Activated CD4-positive, alpha-beta memory T cell treated with anti-CD3 and anti-CD28 coated beads, Interleukin-2, amount 10 ng/mL, durations not matched to agents 7 days and 5 days (primary cell): Measurements from ENCODE around the gene WFS1. TPM values are rescaled to one million over a fixed set of nuclear protein-coding genes. Genes with fewer than 3 reads are reported as not detected.

Source experiments
- CTCF ChIA-PET: fragments of 350-600 bp; sonication (Branson Sonifier 250); formaldehyde crosslinking; loops from one replicate; lab custom pipeline; 2021; ENCODE audit warnings: antibody characterized with exemption, inconsistent platforms; lab: Charles Lee
- POLR2A ChIA-PET: fragments of 350-600 bp; sonication (Branson Sonifier 250); formaldehyde crosslinking; loops from one replicate; lab custom pipeline; 2021; ENCODE audit warnings: antibody characterized with exemption; lab: Charles Lee
- DNase-seq: peaks from one replicate; pipeline ENCODE4 v3.0.0-alpha.2; 2020
- H3K27ac Mint-ChIP-seq: one replicate; pipeline ENCODE4 v1.8.0; 2021; ENCODE audit warnings: mild to moderate bottlenecking, mixed read lengths
- H3K27me3 Mint-ChIP-seq: one replicate; pipeline ENCODE4 v1.8.0; 2021; ENCODE audit warnings: mixed read lengths
- H3K36me3 Mint-ChIP-seq: one replicate; pipeline ENCODE4 v1.8.0; 2021; ENCODE audit warnings: low read depth, mixed read lengths
- H3K4me1 Mint-ChIP-seq: one replicate; pipeline ENCODE4 v1.8.0; 2021; ENCODE audit warnings: mixed read lengths
- H3K4me3 Mint-ChIP-seq: one replicate; pipeline ENCODE4 v1.8.0; 2021; ENCODE audit warnings: mild to moderate bottlenecking, mixed read lengths
- H3K9me3 Mint-ChIP-seq: one replicate; pipeline ENCODE4 v1.8.0; 2021; ENCODE audit warnings: mixed read lengths
- total RNA-seq, 2 experiments: library from RNA; stranded (reverse); gene quantifications; one replicate each; pipeline ENCODE4 v1.2.3, GENCODE V29; 2021

Gene WFS1
- total RNA-seq, 2 experiments from 2014 or later = 2.4 to 3.5 TPM

DNA sequence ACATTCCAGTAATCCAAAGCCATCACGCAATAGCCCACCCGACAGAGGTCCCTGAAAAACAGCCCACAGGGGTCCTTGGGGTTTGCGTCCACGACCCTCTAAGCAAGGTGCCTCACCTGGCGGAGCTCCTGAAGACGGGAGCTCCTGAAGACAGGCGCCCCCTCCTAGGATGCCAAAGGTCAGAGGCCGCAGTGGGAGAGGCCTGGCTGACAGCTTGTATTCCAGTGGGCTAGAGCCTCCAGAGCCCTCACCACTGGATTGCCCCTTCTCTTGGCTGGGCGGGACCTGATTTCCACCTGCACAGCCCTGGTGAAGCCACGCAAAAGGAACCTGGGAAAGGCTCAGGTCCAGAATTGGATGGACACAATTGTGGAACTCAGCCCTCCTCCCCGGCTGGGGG lies 29.7 kb upstream of the WFS1 start:
- H3K4me1 Mint-ChIP-seq = peaks cover 4% of the 10 kb centered on the region
- H3K27ac Mint-ChIP-seq = no peak overlapping the region
- peaks cover 24% of the 10 kb centered on the region for H3K27me3 Mint-ChIP-seq
- H3K4me3 Mint-ChIP-seq = no peak overlapping the region
- POLR2A ChIA-PET = no interaction called here
- CTCF ChIA-PET = interaction anchor here (1.0 to 1.5 kb wide), 2 partner anchors 10 to 93 kb away, joined by 4 to 8 read pairs; no protein-coding TSS in a partner anchor
- peaks cover 15% of the 10 kb centered on the region for H3K9me3 Mint-ChIP-seq
- no peak for DNase-seq
- peaks cover 7% of the 10 kb centered on the region for H3K36me3 Mint-ChIP-seq

DNA sequence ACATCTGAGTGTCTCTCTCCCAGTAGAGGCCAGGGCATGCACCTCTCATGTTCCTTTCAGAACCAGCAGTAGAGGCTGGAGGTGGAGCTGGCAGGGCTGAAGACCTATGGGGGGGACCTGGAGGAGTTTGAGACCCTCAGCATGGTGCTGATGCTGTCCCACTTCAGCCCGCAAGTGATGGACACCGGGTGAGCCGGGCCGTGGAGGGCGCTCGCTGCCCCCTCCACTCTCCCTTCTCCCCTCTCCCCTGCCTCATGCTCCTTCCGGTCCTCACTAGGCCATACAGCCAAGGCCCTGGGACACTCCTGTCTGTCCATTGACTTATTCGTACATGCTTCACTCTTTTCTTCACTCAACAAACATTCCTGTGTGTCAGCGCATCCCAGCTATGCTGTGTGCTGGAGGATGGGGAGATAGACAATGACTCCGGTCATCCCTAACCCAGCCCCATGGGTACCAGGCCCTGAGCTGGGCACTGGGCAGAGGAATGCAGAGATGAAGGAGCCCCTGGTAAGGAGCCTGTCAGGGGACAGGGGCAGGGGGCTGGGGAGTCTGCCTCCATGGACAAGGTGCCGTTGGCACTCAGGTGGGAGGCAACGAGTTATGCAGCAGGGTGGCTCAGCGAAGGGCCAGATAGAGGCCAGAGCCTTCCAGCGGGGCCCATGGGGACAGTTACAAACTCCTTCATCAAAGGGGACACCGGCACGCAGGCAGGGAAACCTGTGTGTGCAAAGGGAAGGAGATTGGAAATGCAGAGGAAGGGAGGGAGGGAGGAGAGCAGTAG lies 28.4 kb upstream of the WFS1 start:
- no peak overlapping the region for H3K27ac Mint-ChIP-seq
- H3K4me1 Mint-ChIP-seq = peaks cover 5% of the 10 kb centered on the region
- no peak for DNase-seq
- H3K9me3 Mint-ChIP-seq = peaks cover 16% of the 10 kb centered on the region
- ChIA-PET CTCF (interaction anchor here (0.9 to 1.0 kb wide), 2 partner anchors 91 to 305 kb away, joined by 3 to 4 read pairs; no protein-coding TSS in a partner anchor), POLR2A (no interaction called here)
- H3K36me3 Mint-ChIP-seq = peaks cover 8% of the 10 kb centered on the region
- H3K27me3 Mint-ChIP-seq = peaks cover 27% of the 10 kb centered on the region
- no peak overlapping the region for H3K4me3 Mint-ChIP-seq

GRCh38 chr4:6242271-6243029 lies 27.2 kb upstream of the WFS1 start:
- no peak overlapping the region for H3K27ac Mint-ChIP-seq
- peaks cover 16% of the 10 kb centered on the region for H3K9me3 Mint-ChIP-seq
- H3K36me3 Mint-ChIP-seq = peaks cover 8% of the 10 kb centered on the region
- CTCF ChIA-PET = no interaction called here
- peaks cover 5% of the 10 kb centered on the region for H3K4me1 Mint-ChIP-seq
- peaks cover 36% of the 10 kb centered on the region for H3K27me3 Mint-ChIP-seq
- POLR2A ChIA-PET = no interaction called here
- no peak for DNase-seq
- H3K4me3 Mint-ChIP-seq = no peak overlapping the region

DNA sequence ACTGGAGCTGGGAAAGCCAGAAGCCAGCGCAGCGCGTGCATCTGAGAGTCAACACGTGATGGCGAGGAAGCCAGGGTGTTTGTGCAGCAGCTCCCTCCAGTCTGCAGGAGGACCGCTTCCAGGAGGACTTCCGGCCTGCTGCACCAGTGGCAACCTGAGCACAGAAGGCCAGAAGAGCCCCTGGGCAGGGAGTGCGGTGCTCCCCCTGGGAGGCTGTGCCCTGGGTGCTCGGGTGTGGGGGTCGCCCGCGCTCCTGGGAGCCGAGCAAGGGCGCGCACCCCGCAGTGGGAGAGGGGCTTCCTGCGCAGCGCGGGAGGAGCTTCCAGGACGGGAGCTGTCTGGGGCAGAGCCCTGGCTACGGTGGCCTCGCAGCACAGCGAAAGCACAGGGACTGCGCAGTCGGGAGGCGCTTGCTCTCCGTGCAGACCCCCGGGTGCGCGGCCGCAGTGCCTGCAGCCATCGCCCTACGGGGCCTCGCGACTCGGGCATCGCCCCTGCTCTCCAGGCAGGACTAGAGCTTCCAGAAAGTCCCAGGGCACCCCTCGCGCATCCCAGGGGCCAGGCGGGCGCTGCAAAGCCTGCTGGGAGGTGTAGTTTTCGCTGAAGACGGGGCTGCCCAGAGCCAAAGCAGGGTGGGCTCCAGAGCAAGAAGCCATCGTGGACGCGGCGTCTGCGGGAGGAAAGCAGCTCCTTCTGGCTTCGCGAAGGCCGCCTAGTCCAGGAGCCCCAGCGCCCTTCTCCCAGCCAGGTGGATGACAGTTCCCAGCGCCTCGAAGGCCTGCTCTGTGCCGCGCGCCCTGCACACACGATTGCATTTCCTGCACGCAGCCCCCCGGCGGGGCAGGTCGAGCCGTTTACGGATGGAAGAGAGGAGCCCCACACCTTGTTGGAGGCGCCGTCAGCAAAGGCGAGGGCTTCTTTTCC lies 24.1 kb upstream of the WFS1 start:
- H3K27me3 Mint-ChIP-seq = peaks cover 57% of the 10 kb centered on the region
- CTCF ChIA-PET = interaction anchor here (6.2 to 10.9 kb wide), 2 partner anchors 81 to 112 kb away, joined by 92 to 341 read pairs; no protein-coding TSS in a partner anchor

DNA sequence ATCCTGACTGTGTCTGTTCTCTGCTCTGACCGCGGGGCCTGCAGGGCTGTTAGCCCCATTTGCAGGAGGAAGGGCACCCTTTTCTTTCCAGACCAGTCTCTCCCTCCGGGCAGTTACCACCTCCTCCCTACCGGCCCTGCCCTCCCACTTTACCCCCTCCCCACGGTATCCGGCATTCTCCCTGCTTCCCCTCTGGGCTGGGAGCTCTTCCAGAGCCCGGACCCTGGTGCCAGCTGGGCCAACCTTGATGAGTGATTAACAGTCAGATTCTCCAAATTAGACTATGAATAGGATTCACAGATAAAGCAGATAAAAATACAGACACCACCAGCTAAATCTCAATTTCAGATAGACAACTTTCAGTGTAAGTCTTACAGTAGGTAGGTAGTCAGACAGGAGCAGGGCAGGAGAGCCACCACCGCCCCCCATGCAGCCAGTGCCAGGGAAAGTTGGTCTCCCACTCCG lies 23.4 kb upstream of the WFS1 start:
- Mint-ChIP-seq H3K4me1 (peaks cover 11% of the 10 kb centered on the region), H3K36me3 (peaks cover 8% of the 10 kb centered on the region), H3K27ac (no peak overlapping the region), H3K9me3 (peaks cover 16% of the 10 kb centered on the region), H3K27me3 (peaks cover 59% of the 10 kb centered on the region), H3K4me3 (no peak overlapping the region)
- POLR2A ChIA-PET = interaction anchor here (1.1 kb wide), 1 partner anchor 46 kb away, joined by 3 read pairs; the partner anchor contains the start of gene JAKMIP1
- CTCF ChIA-PET = interaction anchor here (6.2 to 10.9 kb wide), 2 partner anchors 80 to 113 kb away, joined by 92 to 341 read pairs; no protein-coding TSS in a partner anchor
- DNase-seq = no peak

More for the DNA sequence above, 24.1 kb upstream of the WFS1 start:
- peaks cover 16% of the 10 kb centered on the region for H3K9me3 Mint-ChIP-seq
- POLR2A ChIA-PET = interaction anchor here (0.9 to 1.1 kb wide), 2 partner anchors 23 to 45 kb away, joined by 3 read pairs; partner anchors contain the start of gene JAKMIP1
- peaks cover 8% of the 10 kb centered on the region for H3K36me3 Mint-ChIP-seq
- H3K4me3 Mint-ChIP-seq = no peak overlapping the region
- H3K4me1 Mint-ChIP-seq = peaks cover 7% of the 10 kb centered on the region
- no peak overlapping the region for H3K27ac Mint-ChIP-seq
- no peak for DNase-seq

DNA sequence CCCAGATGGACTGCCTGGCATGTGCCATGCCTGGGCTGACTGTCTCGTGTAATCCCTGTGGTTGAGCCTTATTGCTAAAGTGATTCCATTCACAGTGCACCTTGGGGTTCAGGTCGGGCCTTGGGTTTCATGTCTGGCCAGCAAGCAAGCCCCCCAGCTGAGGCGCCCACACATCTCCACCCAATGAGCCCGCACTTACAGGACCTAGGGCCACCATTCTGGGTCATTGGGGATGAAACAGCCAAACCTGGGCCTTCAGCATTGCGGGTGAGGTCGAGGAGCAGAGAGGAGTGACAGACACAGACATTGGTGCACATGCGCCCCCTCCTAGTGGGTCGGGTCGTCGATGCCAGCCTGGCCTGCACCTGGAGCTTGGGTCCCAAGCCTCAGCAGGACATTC lies 21.3 kb upstream of the WFS1 start:
- H3K4me3 Mint-ChIP-seq = no peak overlapping the region
- POLR2A ChIA-PET = interaction anchor here (1.3 to 3.1 kb wide), 2 partner anchors 49 to 91 kb away, joined by 3 to 15 read pairs; partner anchors contain the start of gene JAKMIP1
- peaks cover 8% of the 10 kb centered on the region for H3K36me3 Mint-ChIP-seq
- H3K4me1 Mint-ChIP-seq = peaks cover 11% of the 10 kb centered on the region
- peaks cover 16% of the 10 kb centered on the region for H3K9me3 Mint-ChIP-seq
- H3K27ac Mint-ChIP-seq = no peak overlapping the region
- CTCF ChIA-PET = interaction anchor here (0.5 to 10.9 kb wide), 8 partner anchors 13 to 1688 kb away, joined by 3 to 341 read pairs (median 22); partner anchors contain the start of gene JAKMIP1
- H3K27me3 Mint-ChIP-seq = peaks cover 55% of the 10 kb centered on the region
- DNase-seq = no peak

- Mint-ChIP-seq H3K27me3 (peaks cover 39% of the 10 kb centered on the region), H3K4me1 (peaks cover 5% of the 10 kb centered on the region), H3K9me3 (no peaks in the 10 kb centered on the region), H3K27ac (no peak overlapping the region), H3K4me3 (no peak overlapping the region), H3K36me3 (no peaks in the 10 kb centered on the region)
- ChIA-PET POLR2A (interaction anchor here (0.7 to 3.1 kb wide), 9 partner anchors 18 to 116 kb away, joined by 3 to 15 read pairs (median 5); partner anchors contain the start of gene JAKMIP1), CTCF (interaction anchor here (0.6 to 10.9 kb wide), 41 partner anchors 10 to 440 kb away, joined by 3 to 341 read pairs (median 4); partner anchors contain the start of genes JAKMIP1 and WFS1)
- no peak for DNase-seq
Measured at GRCh38 chr4:6250235-6250983, 19.2 kb upstream of the WFS1 start.

DNA sequence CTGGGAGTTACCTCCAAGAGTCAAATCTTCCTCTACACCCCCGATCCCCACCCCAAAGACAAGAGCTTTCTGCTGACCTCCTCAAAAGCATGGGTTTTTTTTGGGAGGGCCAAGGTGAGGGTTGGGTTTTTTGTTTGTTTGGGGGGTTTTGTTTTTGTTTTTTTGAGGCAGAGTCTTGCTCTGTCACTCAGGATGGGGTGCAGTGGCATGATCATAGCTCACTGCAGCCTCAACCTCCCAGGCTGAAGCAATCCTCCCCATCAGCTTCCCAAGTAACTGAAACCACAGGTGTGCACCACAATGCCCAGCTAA lies 18.7 kb upstream of the WFS1 start:
- DNase-seq = no peak
- Mint-ChIP-seq H3K36me3 (no peaks in the 10 kb centered on the region), H3K4me3 (no peak overlapping the region), H3K27me3 (peaks cover 40% of the 10 kb centered on the region), H3K4me1 (peaks cover 5% of the 10 kb centered on the region), H3K9me3 (no peaks in the 10 kb centered on the region), H3K27ac (no peak overlapping the region)
- ChIA-PET POLR2A (interaction anchor here (0.7 to 3.1 kb wide), 7 partner anchors 19 to 116 kb away, joined by 3 to 15 read pairs (median 6); partner anchors contain the start of gene JAKMIP1), CTCF (interaction anchor here (0.6 to 10.9 kb wide), 31 partner anchors 11 to 439 kb away, joined by 3 to 341 read pairs (median 6); partner anchors contain the start of genes JAKMIP1 and WFS1)

- Mint-ChIP-seq H3K36me3 (no peaks in the 10 kb centered on the region), H3K4me1 (peaks cover 5% of the 10 kb centered on the region), H3K27me3 (peaks cover 36% of the 10 kb centered on the region), H3K27ac (no peak overlapping the region), H3K4me3 (no peak overlapping the region), H3K9me3 (no peaks in the 10 kb centered on the region)
- POLR2A ChIA-PET = interaction anchor here (0.9 to 3.1 kb wide), 6 partner anchors 20 to 117 kb away, joined by 3 to 15 read pairs (median 7); partner anchors contain the start of gene JAKMIP1
- CTCF ChIA-PET = interaction anchor here (0.6 to 10.9 kb wide), 30 partner anchors 10 to 439 kb away, joined by 3 to 341 read pairs (median 6); partner anchors contain the start of genes JAKMIP1 and WFS1
- no peak for DNase-seq
Measured at GRCh38 chr4:6251365-6251764, 18.3 kb upstream of the WFS1 start.

- CTCF ChIA-PET = interaction anchor here (1.4 to 10.9 kb wide), 3 partner anchors 74 to 118 kb away, joined by 3 to 341 read pairs (median 92); no protein-coding TSS in a partner anchor
- POLR2A ChIA-PET = interaction anchor here (1.5 kb wide), 1 partner anchor 75 kb away, joined by 8 read pairs; no protein-coding TSS in a partner anchor
- Mint-ChIP-seq H3K9me3 (no peaks in the 10 kb centered on the region), H3K4me3 (no peak overlapping the region), H3K36me3 (no peaks in the 10 kb centered on the region), H3K27ac (no peak overlapping the region), H3K4me1 (peaks cover 8% of the 10 kb centered on the region), H3K27me3 (peaks cover 31% of the 10 kb centered on the region)
- DNase-seq = no peak
Measured at GRCh38 chr4:6252051-6252450, 17.6 kb upstream of the WFS1 start.

DNA sequence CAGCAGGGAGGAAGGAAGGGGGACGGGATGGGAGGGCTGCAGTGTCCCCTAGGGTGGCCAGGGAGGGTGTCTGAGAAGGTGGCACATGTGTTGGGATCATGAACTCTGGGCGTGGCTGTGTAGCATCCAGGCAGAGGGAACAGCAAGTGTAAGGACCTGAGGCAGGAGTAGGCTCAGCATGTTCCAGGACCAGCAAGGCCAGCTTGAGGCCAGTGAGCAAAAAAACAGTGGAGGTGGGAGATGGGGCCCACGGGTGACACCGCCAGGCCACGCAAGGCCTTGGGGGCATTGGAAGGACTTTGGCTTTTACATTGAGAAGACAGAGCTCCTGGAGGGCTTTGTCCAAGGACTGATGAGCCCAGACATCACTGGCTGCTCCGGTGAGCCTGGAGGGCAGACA lies 16.5 kb upstream of the WFS1 start:
- CTCF ChIA-PET = interaction anchor here (0.8 to 10.9 kb wide), 3 partner anchors 73 to 119 kb away, joined by 4 to 341 read pairs (median 4); no protein-coding TSS in a partner anchor

More for the DNA sequence above, 16.5 kb upstream of the WFS1 start:
- POLR2A ChIA-PET = no interaction called here
- DNase-seq = no peak
- Mint-ChIP-seq H3K36me3 (no peaks in the 10 kb centered on the region), H3K4me3 (no peak overlapping the region), H3K27ac (no peak overlapping the region), H3K4me1 (peaks cover 17% of the 10 kb centered on the region), H3K27me3 (peaks cover 31% of the 10 kb centered on the region), H3K9me3 (no peaks in the 10 kb centered on the region)
